GM21737 (cell line): ENCODE results near the gene EIPR1.
"Not testable (repeated sequence)": the region's sequence is repeated elsewhere in the genome, so short reads cannot be mapped to it uniquely, and the experiment has no call there.

ENCODE experiments used
- ATAC-seq: cut with Tn5 transposase; IDR thresholded peaks from one replicate; pipeline ENCODE4 v1.9.1; 2021; ENCODE audit warnings: mild to moderate bottlenecking, moderate library complexity; ENCODE audit not compliant: unreplicated experiment

The EIPR1 gene

GRCh38 chr2:3182848-3183247 is 194.8 kb downstream of the EIPR1 start:
- ATAC-seq: no peak

GRCh38 chr2:3181416-3182010 is 196.1 kb downstream of the EIPR1 start:
- no peak for ATAC-seq

- not testable (repeated sequence) for ATAC-seq
Observed at GRCh38 chr2:3180909-3181221, 196.8 kb downstream of the EIPR1 start.

- no peak for ATAC-seq
Observed at GRCh38 chr2:3180082-3180908, 197.3 kb downstream of the EIPR1 start.

GRCh38 chr2:3179626-3180025 is 198.0 kb downstream of the EIPR1 start:
- ATAC-seq: no peak

- no peak for ATAC-seq
Observed at GRCh38 chr2:3179208-3179607, 198.4 kb downstream of the EIPR1 start.

GRCh38 chr2:3178578-3179031 is 199.0 kb downstream of the EIPR1 start:
- no peak for ATAC-seq

- no peak for ATAC-seq
Observed at GRCh38 chr2:3177891-3178577, 199.6 kb downstream of the EIPR1 start.

GRCh38 chr2:3176869-3177255 is 200.8 kb downstream of the EIPR1 start:
- no peak for ATAC-seq

GRCh38 chr2:3176071-3176868 is 201.3 kb downstream of the EIPR1 start:
- ATAC-seq: no peak

- no peak for ATAC-seq
Observed at GRCh38 chr2:3175568-3175955, 202.1 kb downstream of the EIPR1 start.

- no peak for ATAC-seq
Observed at GRCh38 chr2:3174626-3175567, 202.7 kb downstream of the EIPR1 start.

GRCh38 chr2:3173031-3173430 is 204.6 kb downstream of the EIPR1 start:
- ATAC-seq: no peak

- no peak for ATAC-seq
Observed at GRCh38 chr2:3172265-3172935, 205.2 kb downstream of the EIPR1 start.

GRCh38 chr2:3171564-3172264 is 205.9 kb downstream of the EIPR1 start:
- no peak for ATAC-seq

- ATAC-seq: no peak
Observed at GRCh38 chr2:3170792-3171455, 206.7 kb downstream of the EIPR1 start.

GRCh38 chr2:3169106-3169870 is 208.3 kb downstream of the EIPR1 start:
- ATAC-seq: no peak
